K562 (cell line): Measurements from ENCODE around the gene GRIK2. TPM values are rescaled to one million over a fixed set of nuclear protein-coding genes. Genes with fewer than 3 reads are reported as not detected.

Source experiments
- ATAC-seq: fragments of 200-7000 bp; cut with Tn5 transposase; 3 replicates; pipeline ENCODE4 v1.9.1; 2020; ENCODE audit warnings: moderate library complexity
- BruUV-seq: library from RNA; stranded (reverse); fragments of 400-500 nt; replicated peaks from 2 replicates; lab custom pipeline; 2021; lab: Mats Ljungman, UMichigan
- CTCF ChIA-PET: fragments of 300-600 bp; formaldehyde crosslinking; extraction: SDS; loops from one replicate; lab custom pipeline; 2021; ENCODE audit warnings: low intra/inter-chr PET ratio; lab: Yijun Ruan, JAX
- POLR2A ChIA-PET: fragments of 300-600, 350-650 bp; sonication (Branson Sonifier 250); formaldehyde crosslinking; extraction: SDS; loops from one replicate; lab custom pipeline; 2021; ENCODE audit warnings: antibody characterized with exemption, inconsistent platforms; lab: Yijun Ruan, JAX
- DNase-seq, 4 experiments: peaks; one replicate each; pipeline versions ENCODE4 v3.0.0 to v3.0.0-alpha.2; 2011 to 2018; ENCODE audit warnings: low spot score in 3 of 4, mixed read lengths in 3 of 4; ENCODE audit errors: extremely low read depth in 1 of 4
- FAIRE-seq: peaks from 2 replicates; lab custom pipeline; 2011; peaks lifted over from hg19 to GRCh38; lab: Jason Lieb, UNC
- H2AFZ ChIP-seq: 2 replicates; pipeline ENCODE4 v1.6.0; 2011; ENCODE audit warnings: low read depth, low read length, control low read depth, inconsistent platforms
- H3K27ac ChIP-seq: fragments of 200-600 bp; 3 replicates; pipeline ENCODE4 v1.8.0; 2011; ENCODE audit warnings: low read depth, mild to moderate bottlenecking, control low read depth, inconsistent platforms, low read length, moderate library complexity, mixed read lengths; ENCODE audit errors: extremely low read depth
- H3K27me3 ChIP-seq, 2 experiments: fragments of 300-600 bp in 1 of 2; 2 replicates in 1 of 2; 3 replicates in 1 of 2; pipeline versions ENCODE4 v1.6.0 to v1.8.0; 2011; ENCODE audit warnings: inconsistent platforms in 2 of 2, low read length in 2 of 2, mild to moderate bottlenecking in 1 of 2, mixed read lengths in 1 of 2, moderate library complexity in 1 of 2; ENCODE audit not compliant: control insufficient read depth in 2 of 2, insufficient read depth in 2 of 2
- H3K36me3 ChIP-seq: fragments of 300-600 bp; 3 replicates; pipeline ENCODE4 v1.8.0; 2011; ENCODE audit warnings: mild to moderate bottlenecking, low read length, inconsistent platforms; ENCODE audit not compliant: control insufficient read depth, insufficient read depth
- H3K4me1 ChIP-seq, 2 experiments: fragments of 200-600 bp in 1 of 2; replicated peaks in 1 of 2; 2 replicates in 1 of 2; 3 replicates in 1 of 2; pipeline versions ENCODE4 v1.5.1 to v1.8.0; 2011; ENCODE audit warnings: inconsistent platforms in 2 of 2, low read length in 2 of 2, mild to moderate bottlenecking in 1 of 2, mixed read lengths in 1 of 2, moderate library complexity in 1 of 2; ENCODE audit not compliant: control insufficient read depth in 2 of 2, insufficient read depth in 2 of 2
- H3K4me2 ChIP-seq: 2 replicates; pipeline ENCODE4 v1.6.1; 2011; ENCODE audit warnings: low read length, control low read depth, inconsistent platforms, mixed read lengths; ENCODE audit not compliant: insufficient read depth
- H3K4me3 ChIP-seq: fragments of 200-600 bp; sonication (generic), shearing (Covaris generic); 2 replicates; pipeline ENCODE4 v1.5.1; 2016; ENCODE audit warnings: control low read depth, inconsistent platforms
- H3K79me2 ChIP-seq: fragments of 200-600 bp; 3 replicates; pipeline ENCODE4 v1.8.0; 2011; ENCODE audit warnings: low read length, inconsistent platforms; ENCODE audit not compliant: control insufficient read depth, insufficient read depth
- H3K9ac ChIP-seq, 2 experiments: 2 replicates each; pipeline versions ENCODE4 v1.6.0 to v1.6.1; 2011; ENCODE audit warnings: low read depth in 2 of 2, low read length in 2 of 2, control low read depth in 1 of 2, inconsistent platforms in 1 of 2, mild to moderate bottlenecking in 1 of 2, mixed read lengths in 1 of 2; ENCODE audit not compliant: insufficient read depth in 1 of 2
- H3K9me1 ChIP-seq: one replicate; pipeline ENCODE4 v1.6.0; 2011; ENCODE audit warnings: inconsistent platforms, mild to moderate bottlenecking, low read length, moderate library complexity; ENCODE audit not compliant: control insufficient read depth, insufficient read depth
- H3K9me3 ChIP-seq: replicated peaks from 2 replicates; pipeline ENCODE4 v1.5.1; 2011; ENCODE audit warnings: low read depth, low read length, inconsistent platforms; ENCODE audit not compliant: control insufficient read depth, insufficient read depth
- H4K20me1 ChIP-seq: replicated peaks from 2 replicates; pipeline ENCODE4 v1.6.1; 2011; ENCODE audit warnings: low read length, inconsistent platforms, mixed read lengths; ENCODE audit not compliant: control insufficient read depth, insufficient read depth
- ASH1L ChIP-seq: fragments of 450-650 bp; IDR thresholded peaks from 2 replicates; pipeline ENCODE4 v1.6.1; 2018; ENCODE audit warnings: borderline replicate concordance, mild to moderate bottlenecking, low read depth; ENCODE audit not compliant: partially characterized antibody
- ATF7 ChIP-seq: fragments of 450-650 bp; IDR thresholded peaks from 2 replicates; pipeline ENCODE4 v1.7.1; 2014; ENCODE audit warnings: mild to moderate bottlenecking, moderate library complexity
- CHD4 ChIP-seq: fragments of 200-600 bp; sonication (generic); IDR thresholded peaks from 3 replicates; pipeline ENCODE4 v1.6.1; 2012; ENCODE audit warnings: low read depth, mild to moderate bottlenecking, mixed read lengths, low read length, inconsistent platforms; ENCODE audit not compliant: insufficient read depth, insufficient replicate concordance, poor library complexity, severe bottlenecking
- CREB5 ChIP-seq: fragments of 250-450 bp; sonication (Bioruptor Pico); IDR thresholded peaks from 2 replicates; pipeline ENCODE4 v1.5.0; 2020; ENCODE audit warnings: mild to moderate bottlenecking
- CREM ChIP-seq: IDR thresholded peaks from 2 replicates; pipeline ENCODE4 v1.6.1; 2014; ENCODE audit warnings: antibody characterized with exemption, low read depth
- DACH1 ChIP-seq: fragments of 450-650 bp; IDR thresholded peaks from 2 replicates; pipeline ENCODE4 v1.6.1; 2018; ENCODE audit not compliant: partially characterized antibody
- FOXM1 ChIP-seq, 2 experiments: fragments of 450-650 bp in 1 of 2; sonication (generic) in 1 of 2; formaldehyde crosslinking in 1 of 2; IDR thresholded peaks; 2 replicates each; pipeline versions ENCODE4 v1.6.1 to v1.9.0; 2017 to 2022; ENCODE audit warnings: low read depth in 2 of 2, mild to moderate bottlenecking in 2 of 2, missing genetic modification reagents in 1 of 2, moderate library complexity in 1 of 2
- HCFC1 ChIP-seq: IDR thresholded peaks from 2 replicates; pipeline ENCODE4 v1.6.1; 2012; ENCODE audit warnings: low read depth, low read length, improper control_type of control experiment
- HES1 ChIP-seq: fragments of 450-650 bp; IDR thresholded peaks from 2 replicates; pipeline ENCODE4 v1.6.1; 2016; ENCODE audit warnings: low read depth, mild to moderate bottlenecking, moderate library complexity
- HMGXB4 ChIP-seq: sonication (generic); formaldehyde crosslinking; IDR thresholded peaks from 2 replicates; pipeline ENCODE4 v1.8.1; 2023; ENCODE audit warnings: mild to moderate bottlenecking, missing genetic modification reagents
- KLF10 ChIP-seq: fragments of 250-450 bp; sonication (Bioruptor Pico); IDR thresholded peaks from 2 replicates; pipeline ENCODE4 v1.6.1; 2021; ENCODE audit warnings: matching md5 sums
- NCOA2 ChIP-seq, 2 experiments: fragments of 450-650 bp; IDR thresholded peaks; 2 replicates each; pipeline ENCODE4 v1.6.1; 2018; ENCODE audit warnings: mild to moderate bottlenecking in 2 of 2, moderate library complexity in 1 of 2; ENCODE audit not compliant: partially characterized antibody in 2 of 2
- NCOA4 ChIP-seq: fragments of 450-650 bp; IDR thresholded peaks from 2 replicates; pipeline ENCODE4 v1.6.1; 2018; ENCODE audit warnings: mild to moderate bottlenecking; ENCODE audit not compliant: partially characterized antibody
- PHF21A ChIP-seq: fragments of 450-650 bp; IDR thresholded peaks from 2 replicates; pipeline ENCODE4 v1.6.1; 2017; ENCODE audit warnings: low read depth, borderline replicate concordance
- RBM14 ChIP-seq: fragments of 200-400 bp; formaldehyde crosslinking; IDR thresholded peaks from 2 replicates; pipeline ENCODE4 v1.6.1; 2018; ENCODE audit warnings: low read depth, mild to moderate bottlenecking, low read length, moderate library complexity, borderline replicate concordance; ENCODE audit not compliant: insufficient read depth
- RBM25 ChIP-seq: fragments of 200-400 bp; formaldehyde crosslinking; IDR thresholded peaks from 2 replicates; pipeline ENCODE4 v1.6.1; 2018; ENCODE audit warnings: low read length, low read depth, moderate library complexity; ENCODE audit not compliant: severe bottlenecking
- SIRT6 ChIP-seq: IDR thresholded peaks from one replicate; pipeline ENCODE4 v1.6.1; 2012; ENCODE audit warnings: low read depth, mild to moderate bottlenecking, control low read depth, inconsistent platforms, low read length, moderate library complexity
- SUPT5H ChIP-seq: fragments of 450-650 bp; IDR thresholded peaks from 2 replicates; pipeline ENCODE4 v1.6.1; 2016
- ZNF12 ChIP-seq: sonication (generic); formaldehyde crosslinking; IDR thresholded peaks from 2 replicates; pipeline ENCODE4 v1.4.0; 2020; ENCODE audit warnings: mild to moderate bottlenecking, missing genetic modification reagents
- ZNF217 ChIP-seq: sonication (generic); formaldehyde crosslinking; IDR thresholded peaks from 2 replicates; pipeline ENCODE4 v1.8.0; 2022; ENCODE audit warnings: mild to moderate bottlenecking, missing genetic modification reagents
- WGBS: fragments of 100-300 bp; shearing (Covaris generic); methylation state at CpG from one replicate; pipeline ENCODE4 v1.1.6; 2016; ENCODE audit warnings: low coverage, mixed read lengths; ENCODE audit not compliant: insufficient coverage; ENCODE audit errors: missing lambda C conversion rate; 5-methylcytosine and 5-hydroxymethylcytosine counted together
- in situ Hi-C: fragments of 300-500 bp; cut with MboI; formaldehyde crosslinking; loops from 4 replicates; pipeline ENCODE4 v1.15.0; 2018; ENCODE audit warnings: inconsistent platforms, mixed read lengths
- intact Hi-C: fragments of 100-400 bp; cut with micrococcal nuclease; formaldehyde crosslinking; loops from 2 replicates; pipeline ENCODE4 v1.14.2; 2022
- polyA plus RNA-seq, 8 experiments: library from polyadenylated mRNA; depleted of rRNA in 4 of 8; stranded (reverse) in 5 of 8; unstranded in 3 of 8; fragments of >200 nt; fragmentation: Nextera tagmentation in 2 of 8; fragmentation: Illumina TruSeq in 1 of 8; extraction: Ambion mirVana in 2 of 8; extraction: Trizol in 1 of 8; gene quantifications; 2 replicates each; pipeline versions ENCODE4 v1.2.1 to v1.2.3, GENCODE V29; 2011 to 2014; ENCODE audit warnings: inconsistent platforms in 1 of 8, missing spikeins in 1 of 8
- total RNA-seq, 7 experiments: library from RNA; depleted of rRNA in 6 of 7; stranded (reverse); fragments of >200 nt in 6 of 7; fragmentation: Illumina TruSeq in 2 of 7; extraction: Trizol in 2 of 7; gene quantifications; 2 replicates each; pipeline versions ENCODE4 v1.2.1 to v1.2.3, GENCODE V29; 2011 to 2021; ENCODE audit warnings: low replicate concordance in 1 of 7

GRIK2 gene
- total and polyA plus RNA-seq, 9 of the 15 experiments (the other 6 are each of a cell fraction or from before 2014, with no cell fraction given), result not detected

- TF ChIP-seq ASH1L (no peak), NCOA2 (IDR thresholded peaks at IDR 0.05; ENCODE audit: partially characterized antibody in 2 of 2) (no peak), NCOA4 (no peak), ZNF12 (CRISPR knock-in tag) (no peak), HCFC1 (no peak), RBM25 (no peak)
These were observed 451.7 kb downstream of the GRIK2 start (continued) for GRCh38 chr6:101845172-101845571.

GRCh38 chr6:101845621-101846020 lies 452.1 kb downstream of the GRIK2 start:
- Histone ChIP-seq H3K9me1 (no peaks in the 10 kb centered on the region), H3K9ac (no peak overlapping the region), H3K4me3 (no peak overlapping the region), H3K9me3 (no peaks in the 10 kb centered on the region), H4K20me1 (no peaks in the 10 kb centered on the region), H3K36me3 (no peaks in the 10 kb centered on the region), H3K4me1 (no peaks in the 10 kb centered on the region), H2AFZ (no peak overlapping the region), H3K79me2 (no peaks in the 10 kb centered on the region), H3K27me3 (no peaks in the 10 kb centered on the region), H3K4me2 (no peak overlapping the region), H3K27ac (no peak overlapping the region)
- ChIA-PET POLR2A (no interaction called here), CTCF (no interaction called here)
- no TSS peak for BruUV-seq
- no peak for ATAC-seq
- no peak for FAIRE-seq
- 5% methylated on average over 1 of the region's 1 CpG for WGBS
- no peak for DNase-seq
- intact Hi-C loops (no loop called here), in situ Hi-C loops (no loop called here)
- no peak for TF ChIP-seq CREB5 (CRISPR knock-in tag)
- no peak for TF ChIP-seq RBM14
- no peak for TF ChIP-seq DACH1
- no peak for TF ChIP-seq KLF10 (CRISPR knock-in tag)
- TF ChIP-seq HES1, result no peak
- TF ChIP-seq SUPT5H, result no peak
- no peak for TF ChIP-seq ATF7
- TF ChIP-seq SIRT6, result no peak
- no peak for TF ChIP-seq HMGXB4 (CRISPR knock-in tag)
- no peak for TF ChIP-seq NCOA2 (IDR thresholded peaks at IDR 0.05; ENCODE audit: partially characterized antibody in 2 of 2)
- TF ChIP-seq ZNF217 (CRISPR knock-in tag), result no peak
- TF ChIP-seq CHD4, result no peak
- TF ChIP-seq CREM, result no peak
- no peak for TF ChIP-seq PHF21A
- TF ChIP-seq FOXM1 (IDR thresholded peaks at IDR 0.05; ENCODE audit: low read depth), result no peak
- TF ChIP-seq FOXM1 (CRISPR knock-in tag; IDR thresholded peaks at IDR 0.05; ENCODE audit: low read depth), result no peak
